Progenitor cell of endocrine pancreas (in vitro differentiated cells): ENCODE measurements around the gene SCNN1A. TPM values are rescaled to one million over a fixed set of nuclear protein-coding genes. Genes with fewer than 3 reads are reported as not detected.
"Not testable (repeated sequence)": the region's sequence is repeated elsewhere in the genome, so short reads cannot be mapped to it uniquely, and the experiment has no call there.

Experiments used
- DNase-seq: peaks from one replicate; pipeline ENCODE4 v3.0.0; 2021; ENCODE audit warnings: low spot score; ENCODE audit not compliant: unreplicated experiment
- H3K27ac Mint-ChIP-seq: 2 replicates; pipeline ENCODE4 v1.8.0; 2021; ENCODE audit warnings: mild to moderate bottlenecking, moderate library complexity, mixed read lengths
- H3K27me3 Mint-ChIP-seq: 2 replicates; pipeline ENCODE4 v1.8.0; 2021; ENCODE audit warnings: mixed read lengths
- H3K36me3 Mint-ChIP-seq: 2 replicates; pipeline ENCODE4 v1.8.0; 2022; ENCODE audit warnings: mixed read lengths; ENCODE audit not compliant: insufficient read depth
- H3K4me1 Mint-ChIP-seq: 2 replicates; pipeline ENCODE4 v1.8.0; 2021; ENCODE audit warnings: low read depth, mixed read lengths
- H3K4me3 Mint-ChIP-seq: 2 replicates; pipeline ENCODE4 v1.8.0; 2021; ENCODE audit warnings: low read depth, mild to moderate bottlenecking, moderate library complexity, mixed read lengths
- H3K9me3 Mint-ChIP-seq: 2 replicates; pipeline ENCODE4 v1.8.0; 2021; ENCODE audit warnings: low read depth, mixed read lengths
- CTCF ChIP-seq: fragments of 200-600 bp; sonication (generic); IDR thresholded peaks from one replicate; pipeline ENCODE4 v1.5.0; 2021; ENCODE audit warnings: antibody characterized with exemption, mild to moderate bottlenecking; ENCODE audit not compliant: unreplicated experiment
- total RNA-seq: library from RNA; stranded (reverse); gene quantifications from 2 replicates; pipeline ENCODE4 v1.2.1, GENCODE V29; 2021

The SCNN1A gene
- total RNA-seq, 1 donor from 2014 or later: 14.3 TPM

GRCh38 chr12:6351622-6352021, 23.7 kb downstream of the SCNN1A start:
- Mint-ChIP-seq H3K36me3 (no peaks in the 10 kb centered on the region), H3K27me3 (peaks cover 9% of the 10 kb centered on the region), H3K27ac (no peak overlapping the region), H3K4me1 (no peaks in the 10 kb centered on the region), H3K4me3 (no peak overlapping the region), H3K9me3 (no peaks in the 10 kb centered on the region)
- no peak for DNase-seq
- TF ChIP-seq CTCF: no peak

GRCh38 chr12:6347367-6348338, 27.7 kb downstream of the SCNN1A start:
- H3K27me3 Mint-ChIP-seq: peaks cover 4% of the 10 kb centered on the region
- no peaks in the 10 kb centered on the region for H3K9me3 Mint-ChIP-seq
- H3K36me3 Mint-ChIP-seq: no peaks in the 10 kb centered on the region
- no peak overlapping the region for H3K4me3 Mint-ChIP-seq
- DNase-seq: no peak
- TF ChIP-seq CTCF: no peak
- peaks cover 3% of the 10 kb centered on the region for H3K4me1 Mint-ChIP-seq
- no peak overlapping the region for H3K27ac Mint-ChIP-seq

GRCh38 chr12:6346942-6347341, 28.4 kb downstream of the SCNN1A start:
- Mint-ChIP-seq H3K9me3 (no peaks in the 10 kb centered on the region), H3K4me1 (peaks cover 10% of the 10 kb centered on the region), H3K27ac (no peak overlapping the region), H3K4me3 (no peak overlapping the region), H3K36me3 (no peaks in the 10 kb centered on the region), H3K27me3 (peaks cover 4% of the 10 kb centered on the region)
- TF ChIP-seq CTCF: no peak
- no peak for DNase-seq

- TF ChIP-seq CTCF: no peak
- Mint-ChIP-seq H3K27ac (no peak overlapping the region), H3K36me3 (no peaks in the 10 kb centered on the region), H3K4me1 (peaks cover 12% of the 10 kb centered on the region), H3K9me3 (no peaks in the 10 kb centered on the region), H3K4me3 (no peak overlapping the region), H3K27me3 (peaks cover 4% of the 10 kb centered on the region)
- no peak for DNase-seq
Observed at GRCh38 chr12:6346235-6346832, 29.0 kb downstream of the SCNN1A start.

GRCh38 chr12:6345319-6346091, 29.9 kb downstream of the SCNN1A start:
- no peak for TF ChIP-seq CTCF
- Mint-ChIP-seq H3K4me3 (no peak overlapping the region), H3K36me3 (no peaks in the 10 kb centered on the region), H3K9me3 (no peaks in the 10 kb centered on the region), H3K27me3 (peaks cover 4% of the 10 kb centered on the region), H3K4me1 (peaks cover 12% of the 10 kb centered on the region), H3K27ac (no peak overlapping the region)
- no peak for DNase-seq

- H3K36me3 Mint-ChIP-seq, H3K9me3 Mint-ChIP-seq, H3K27ac Mint-ChIP-seq, H3K4me3 Mint-ChIP-seq, DNase-seq, H3K27me3 Mint-ChIP-seq: not testable (repeated sequence)
- peaks cover 12% of the 10 kb centered on the region for H3K4me1 Mint-ChIP-seq
Observed at GRCh38 chr12:6344101-6344660, 31.2 kb downstream of the SCNN1A start.
